ENCODE results near the gene SLIT1.
A peak's percentile ranks its signal among the peaks of the same experiment; 100 is the strongest.

Gene SLIT1

GRCh38 chr10:97199152-97199551 lies 13.4 kb upstream of the SLIT1 start:
- DNase-seq: no peak

- no peak for DNase-seq
Observed at GRCh38 chr10:97197030-97197500, 11.3 kb upstream of the SLIT1 start.

GRCh38 chr10:97196223-97197029 lies 10.7 kb upstream of the SLIT1 start:
- peak; percentile 63 for DNase-seq

GRCh38 chr10:97195706-97196222 lies 10.0 kb upstream of the SLIT1 start:
- DNase-seq: no peak

- no peak for DNase-seq
Observed at GRCh38 chr10:97192952-97193435, 7.2 kb upstream of the SLIT1 start.

- no peak for DNase-seq
Observed at GRCh38 chr10:97190450-97190849, 4.7 kb upstream of the SLIT1 start.

- DNase-seq: no peak
Observed at GRCh38 chr10:97188261-97188711, 2.5 kb upstream of the SLIT1 start.

- DNase-seq: no peak
Observed at GRCh38 chr10:97186911-97187310, 1.2 kb upstream of the SLIT1 start.

GRCh38 chr10:97184971-97185325 lies 811 bp downstream of the SLIT1 start:
- no peak for DNase-seq

GRCh38 chr10:97183314-97183713 lies 2.4 kb downstream of the SLIT1 start:
- DNase-seq: no peak

GRCh38 chr10:97182288-97182990 lies 3.3 kb downstream of the SLIT1 start:
- no peak for DNase-seq

- no peak for DNase-seq
Observed at GRCh38 chr10:97180986-97181385, 4.8 kb downstream of the SLIT1 start.

- DNase-seq: no peak
Observed at GRCh38 chr10:97180363-97180755, 5.4 kb downstream of the SLIT1 start.

- DNase-seq: no peak
Observed at GRCh38 chr10:97179731-97180362, 5.9 kb downstream of the SLIT1 start.

- DNase-seq: no peak
Observed at GRCh38 chr10:97179311-97179710, 6.4 kb downstream of the SLIT1 start.

GRCh38 chr10:97178074-97178473 lies 7.7 kb downstream of the SLIT1 start:
- no peak for DNase-seq

GRCh38 chr10:97176226-97176625 lies 9.5 kb downstream of the SLIT1 start:
- no peak for DNase-seq

GRCh38 chr10:97175586-97175985 lies 10.2 kb downstream of the SLIT1 start:
- no peak for DNase-seq

- no peak for DNase-seq
Observed at GRCh38 chr10:97174941-97175340, 10.8 kb downstream of the SLIT1 start.

GRCh38 chr10:97174276-97174775 lies 11.4 kb downstream of the SLIT1 start:
- no peak for DNase-seq

- DNase-seq: no peak
Observed at GRCh38 chr10:97173036-97173435, 12.7 kb downstream of the SLIT1 start.

GRCh38 chr10:97171001-97171400 lies 14.8 kb downstream of the SLIT1 start:
- no peak for DNase-seq

Data from stimulated activated naive CD4-positive, alpha-beta T cell treated with Interleukin-2 at 50 U/mL for 16 hours (primary cell).